ENCODE measurements around the gene ZNFX1. TPM values are rescaled to one million over a fixed set of nuclear protein-coding genes. Genes with fewer than 3 reads are reported as not detected.

ZNFX1 gene
- total and polyA plus RNA-seq, 2 donors (not counting 1 experiment from before 2014, with no cell fraction given) = 13.7 to 46.2 TPM

DNA sequence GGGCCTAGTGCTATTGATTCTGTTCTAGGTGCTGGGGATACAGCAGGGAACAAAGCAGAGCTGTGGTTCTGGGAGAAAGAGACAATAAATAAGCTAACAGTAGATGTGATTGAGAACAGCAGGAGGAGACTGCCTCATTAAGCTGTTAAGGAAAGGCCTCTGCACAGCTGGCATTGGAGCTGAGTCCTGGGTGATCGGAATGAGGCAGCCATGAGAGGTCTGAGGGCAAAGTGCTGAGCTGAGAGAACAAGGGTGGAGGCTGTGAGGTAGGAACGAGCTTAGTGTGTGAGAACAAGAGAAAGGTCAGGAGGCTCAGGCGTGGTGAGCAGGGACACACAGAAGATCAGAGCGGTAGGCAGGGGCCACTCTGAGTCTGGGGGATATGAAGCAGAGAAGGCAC lies 40.3 kb downstream of the ZNFX1 start:
- H3K4me3 ChIP-seq (replicated peaks in 1 of 4; ENCODE audit: control extremely low read depth in 1 of 4, insufficient read depth in 1 of 4, low read depth in 3 of 4, low read length in 4 of 4) = no peak overlapping the region
- H3K27me3 ChIP-seq (ENCODE audit: control insufficient read depth, insufficient read depth, low read length) = no peaks in the 10 kb centered on the region
- H3K9ac ChIP-seq (ENCODE audit: insufficient read depth, low read length) = no peak overlapping the region
- no peak overlapping the region for H3K27ac ChIP-seq (ENCODE audit: insufficient read depth, low read length)
- H4K20me1 ChIP-seq (ENCODE audit: control insufficient read depth, extremely low read depth, insufficient read depth, low read length) = no peaks in the 10 kb centered on the region
- H3K36me3 ChIP-seq (ENCODE audit: control insufficient read depth, insufficient read depth, low read length) = peaks cover 15% of the 10 kb centered on the region
- H3K4me2 ChIP-seq (ENCODE audit: extremely low read depth, insufficient read depth, low read length) = no peak overlapping the region
- H3K79me2 ChIP-seq (ENCODE audit: control insufficient read depth, insufficient read depth, low read length) = no peaks in the 10 kb centered on the region
- no peaks in the 10 kb centered on the region for H3K4me1 ChIP-seq (ENCODE audit: control insufficient read depth, extremely low read depth, insufficient read depth, low read length)
- DNase-seq (ENCODE audit: low read depth in 2 of 2) = no peak
- no peaks in the 10 kb centered on the region for H3K9me3 ChIP-seq (ENCODE audit: control insufficient read depth, insufficient read depth, low read depth, low read length)
- TF ChIP-seq, protein P1, sequence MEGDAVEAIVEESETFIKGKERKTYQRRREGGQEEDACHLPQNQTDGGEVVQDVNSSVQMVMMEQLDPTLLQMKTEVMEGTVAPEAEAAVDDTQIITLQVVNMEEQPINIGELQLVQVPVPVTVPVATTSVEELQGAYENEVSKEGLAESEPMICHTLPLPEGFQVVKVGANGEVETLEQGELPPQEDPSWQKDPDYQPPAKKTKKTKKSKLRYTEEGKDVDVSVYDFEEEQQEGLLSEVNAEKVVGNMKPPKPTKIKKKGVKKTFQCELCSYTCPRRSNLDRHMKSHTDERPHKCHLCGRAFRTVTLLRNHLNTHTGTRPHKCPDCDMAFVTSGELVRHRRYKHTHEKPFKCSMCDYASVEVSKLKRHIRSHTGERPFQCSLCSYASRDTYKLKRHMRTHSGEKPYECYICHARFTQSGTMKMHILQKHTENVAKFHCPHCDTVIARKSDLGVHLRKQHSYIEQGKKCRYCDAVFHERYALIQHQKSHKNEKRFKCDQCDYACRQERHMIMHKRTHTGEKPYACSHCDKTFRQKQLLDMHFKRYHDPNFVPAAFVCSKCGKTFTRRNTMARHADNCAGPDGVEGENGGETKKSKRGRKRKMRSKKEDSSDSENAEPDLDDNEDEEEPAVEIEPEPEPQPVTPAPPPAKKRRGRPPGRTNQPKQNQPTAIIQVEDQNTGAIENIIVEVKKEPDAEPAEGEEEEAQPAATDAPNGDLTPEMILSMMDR (conservative IDR thresholded peaks at IDR 0.05 in 1 of 2, IDR thresholded peaks at IDR 0.05 in 1 of 2; ENCODE audit: low read depth in 1 of 2, low read length in 2 of 2) = no peak
- no peak for TF ChIP-seq EZH2 (IDR thresholded peaks at IDR 0.05; ENCODE audit: low read length, missing control alignments)
- H2AFZ ChIP-seq (ENCODE audit: low read length) = no peak overlapping the region

GRCh38 chr20:49236301-49236700 lies 41.6 kb downstream of the ZNFX1 start:
- H3K4me1 ChIP-seq (ENCODE audit: control insufficient read depth, extremely low read depth, insufficient read depth, low read length) = no peaks in the 10 kb centered on the region
- peaks cover 16% of the 10 kb centered on the region for H3K36me3 ChIP-seq (ENCODE audit: control insufficient read depth, insufficient read depth, low read length)
- H3K9ac ChIP-seq (ENCODE audit: insufficient read depth, low read length) = no peak overlapping the region
- no peaks in the 10 kb centered on the region for H3K9me3 ChIP-seq (ENCODE audit: control insufficient read depth, insufficient read depth, low read depth, low read length)
- no peak for DNase-seq (ENCODE audit: low read depth in 2 of 2)
- H3K27me3 ChIP-seq (ENCODE audit: control insufficient read depth, insufficient read depth, low read length) = no peaks in the 10 kb centered on the region
- H3K27ac ChIP-seq (ENCODE audit: insufficient read depth, low read length) = no peak overlapping the region
- no peak overlapping the region for H3K4me2 ChIP-seq (ENCODE audit: extremely low read depth, insufficient read depth, low read length)
- no peaks in the 10 kb centered on the region for H3K79me2 ChIP-seq (ENCODE audit: control insufficient read depth, insufficient read depth, low read length)
- no peak overlapping the region for H3K4me3 ChIP-seq (replicated peaks in 1 of 4; ENCODE audit: control extremely low read depth in 1 of 4, insufficient read depth in 1 of 4, low read depth in 3 of 4, low read length in 4 of 4)
- TF ChIP-seq, protein P1 (conservative IDR thresholded peaks at IDR 0.05 in 1 of 2, IDR thresholded peaks at IDR 0.05 in 1 of 2; ENCODE audit: low read depth in 1 of 2, low read length in 2 of 2) = no peak
- no peak for TF ChIP-seq EZH2 (IDR thresholded peaks at IDR 0.05; ENCODE audit: low read length, missing control alignments)
- no peaks in the 10 kb centered on the region for H4K20me1 ChIP-seq (ENCODE audit: control insufficient read depth, extremely low read depth, insufficient read depth, low read length)
- no peak overlapping the region for H2AFZ ChIP-seq (ENCODE audit: low read length)

DNA sequence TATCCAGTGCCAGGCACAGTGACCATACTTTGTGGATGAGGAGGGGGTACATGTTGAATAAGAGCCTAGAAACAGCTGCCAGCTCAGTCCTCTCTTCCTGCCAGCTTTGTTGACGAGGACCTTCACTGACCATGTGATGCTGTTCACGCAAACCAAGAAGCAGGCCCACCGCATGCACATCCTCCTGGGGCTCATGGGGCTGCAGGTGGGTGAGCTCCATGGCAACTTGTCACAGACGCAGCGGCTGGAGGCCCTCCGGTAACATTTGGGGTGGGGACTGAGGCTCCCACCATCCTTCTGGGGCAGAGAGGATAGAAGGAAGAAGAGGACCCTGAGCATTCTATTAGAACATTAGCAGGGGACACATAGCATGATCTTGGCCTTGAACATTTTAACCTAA lies 43.0 kb downstream of the ZNFX1 start:
- no peak overlapping the region for H3K9ac ChIP-seq (ENCODE audit: insufficient read depth, low read length)
- no peak overlapping the region for H3K4me3 ChIP-seq (replicated peaks in 1 of 4; ENCODE audit: control extremely low read depth in 1 of 4, insufficient read depth in 1 of 4, low read depth in 3 of 4, low read length in 4 of 4)
- peaks cover 20% of the 10 kb centered on the region for H3K36me3 ChIP-seq (ENCODE audit: control insufficient read depth, insufficient read depth, low read length)
- DNase-seq (ENCODE audit: low read depth in 2 of 2) = no peak
- no peaks in the 10 kb centered on the region for H3K27me3 ChIP-seq (ENCODE audit: control insufficient read depth, insufficient read depth, low read length)
- no peaks in the 10 kb centered on the region for H3K79me2 ChIP-seq (ENCODE audit: control insufficient read depth, insufficient read depth, low read length)
- H2AFZ ChIP-seq (ENCODE audit: low read length) = no peak overlapping the region
- TF ChIP-seq, protein P1 (conservative IDR thresholded peaks at IDR 0.05 in 1 of 2, IDR thresholded peaks at IDR 0.05 in 1 of 2; ENCODE audit: low read depth in 1 of 2, low read length in 2 of 2) = no peak
- no peak for TF ChIP-seq EZH2 (IDR thresholded peaks at IDR 0.05; ENCODE audit: low read length, missing control alignments)
- no peak overlapping the region for H3K4me2 ChIP-seq (ENCODE audit: extremely low read depth, insufficient read depth, low read length)
- H4K20me1 ChIP-seq (ENCODE audit: control insufficient read depth, extremely low read depth, insufficient read depth, low read length) = no peaks in the 10 kb centered on the region
- no peaks in the 10 kb centered on the region for H3K4me1 ChIP-seq (ENCODE audit: control insufficient read depth, extremely low read depth, insufficient read depth, low read length)
- H3K9me3 ChIP-seq (ENCODE audit: control insufficient read depth, insufficient read depth, low read depth, low read length) = no peaks in the 10 kb centered on the region
- H3K27ac ChIP-seq (ENCODE audit: insufficient read depth, low read length) = no peak overlapping the region
